Thyroid gland (tissue), 4 donors: ENCODE data around the gene IL17RA. TPM values are rescaled to one million over a fixed set of nuclear protein-coding genes. Genes with fewer than 3 reads are reported as not detected.

Experiments used
- DNase-seq, 2 donors: peaks; one replicate each; pipeline ENCODE4 v3.0.0-alpha.2; 2019
- H3K27ac ChIP-seq, 3 donors: fragments of 200-600 bp; sonication (generic); 1 replicate in 2 of 3; 2 replicates in 1 of 3; pipeline ENCODE4 v1.5.1; 2016 to 2019; ENCODE audit warnings: mild to moderate bottlenecking in 1 of 3, moderate library complexity in 1 of 3
- H3K27me3 ChIP-seq: fragments of 200-600 bp; sonication (generic); one replicate; pipeline ENCODE4 v1.5.1; 2019
- H3K36me3 ChIP-seq, 2 donors: fragments of 200-600 bp; sonication (generic); one replicate each; pipeline ENCODE4 v1.5.1; 2016 to 2019
- H3K4me1 ChIP-seq, 2 donors: fragments of 200-600 bp; sonication (generic); one replicate each; pipeline ENCODE4 v1.5.1; 2017 to 2019
- H3K4me3 ChIP-seq, 3 donors: fragments of 200-600 bp; sonication (generic); replicated peaks in 1 of 3; 1 replicate in 2 of 3; 2 replicates in 1 of 3; pipeline ENCODE4 v1.5.1; 2016; ENCODE audit warnings: mild to moderate bottlenecking in 1 of 3
- H3K9me3 ChIP-seq: fragments of 200-600 bp; sonication (generic); one replicate; pipeline ENCODE4 v1.5.1; 2017
- CTCF ChIP-seq, 6 experiments: fragments of 200-600 bp in 3 of 6; fragments of 450-650 bp in 3 of 6; sonication (generic) in 3 of 6; IDR thresholded peaks; one replicate each; pipeline ENCODE4 v1.5.1; 2016 to 2019; ENCODE audit warnings: antibody characterized with exemption in 6 of 6, mild to moderate bottlenecking in 2 of 6, inconsistent platforms in 1 of 6, moderate library complexity in 1 of 6
- POLR2A ChIP-seq, 2 donors: fragments of 450-650 bp; IDR thresholded peaks; one replicate each; pipeline ENCODE4 v1.6.1; 2017; ENCODE audit warnings: antibody characterized with exemption in 2 of 2, mild to moderate bottlenecking in 2 of 2, moderate library complexity in 1 of 2
- WGBS, 2 donors: methylation state at CpG; one replicate each; pipeline ENCODE4 v1.1.5; 2017; 5-methylcytosine and 5-hydroxymethylcytosine counted together
- intact Hi-C: fragments of 100-400 bp; cut with DNase I; formaldehyde crosslinking; loops from one replicate; pipeline ENCODE4 v1.15.1; 2023
- total RNA-seq, 4 donors: library from RNA; depleted of rRNA; stranded (reverse); fragments of >200 nt; gene quantifications; one replicate each; pipeline ENCODE4 v1.2.3, GENCODE V29; 2016

IL17RA gene
- total RNA-seq, 4 donors from 2014 or later = 10.3 to 19.1 (median 15.5) TPM

GRCh38 chr22:17086788-17087497 is 2.1 kb downstream of the IL17RA start:
- peaks cover 5 to 11% of the 10 kb centered on the region in 2 donors for H3K4me1 ChIP-seq
- DNase-seq = no peak
- no peak overlapping the region for H3K27ac ChIP-seq
- WGBS, 2 donors = 80 to 84% methylated on average over 10 of the region's 10 CpGs
- H3K9me3 ChIP-seq = no peaks in the 10 kb centered on the region
- intact Hi-C loops = no loop called here
- H3K36me3 ChIP-seq = no peaks in the 10 kb centered on the region
- no peak overlapping the region for H3K4me3 ChIP-seq
- no peaks in the 10 kb centered on the region for H3K27me3 ChIP-seq
- TF ChIP-seq CTCF (IDR thresholded peaks at IDR 0.05) = no peak
- no peak for TF ChIP-seq POLR2A (IDR thresholded peaks at IDR 0.05)

- Histone ChIP-seq H3K4me1 (peaks cover 5 to 11% of the 10 kb centered on the region in 2 donors), H3K36me3 (no peaks in the 10 kb centered on the region), H3K4me3 (no peak overlapping the region), H3K27ac (no peak overlapping the region), H3K9me3 (no peaks in the 10 kb centered on the region), H3K27me3 (no peaks in the 10 kb centered on the region)
- DNase-seq = no peak
- TF ChIP-seq POLR2A (IDR thresholded peaks at IDR 0.05) (no peak), CTCF (IDR thresholded peaks at IDR 0.05) (no peak)
- WGBS, 2 donors = 77 to 88% methylated on average over 12 of the region's 12 CpGs
- intact Hi-C loops = no loop called here
Observed at GRCh38 chr22:17087498-17088131, 2.8 kb downstream of the IL17RA start.

- intact Hi-C loops = no loop called here
- no peak for DNase-seq
- no peak for TF ChIP-seq CTCF (IDR thresholded peaks at IDR 0.05)
- no peak for TF ChIP-seq POLR2A (IDR thresholded peaks at IDR 0.05)
Observed at GRCh38 chr22:17090550-17090949, 5.8 kb downstream of the IL17RA start.

GRCh38 chr22:17091851-17092250 is 7.1 kb downstream of the IL17RA start:
- no peak for DNase-seq
- WGBS, 2 donors = 73 to 77% methylated on average over 4 of the region's 4 CpGs

More at GRCh38 chr22:17090550-17090949, 5.8 kb downstream of the IL17RA start:
- Histone ChIP-seq H3K9me3 (no peaks in the 10 kb centered on the region), H3K27me3 (no peaks in the 10 kb centered on the region), H3K4me3 (no peak overlapping the region), H3K36me3 (no peaks in the 10 kb centered on the region), H3K4me1 (peaks cover 4 to 6% of the 10 kb centered on the region in 2 donors), H3K27ac (no peak overlapping the region)

More at GRCh38 chr22:17091851-17092250, 7.1 kb downstream of the IL17RA start:
- H3K4me3 ChIP-seq = no peak overlapping the region
- H3K27ac ChIP-seq = no peak overlapping the region
- intact Hi-C loops = no loop called here
- H3K4me1 ChIP-seq = no peaks in the 10 kb centered on the region
- no peaks in the 10 kb centered on the region for H3K36me3 ChIP-seq
- no peaks in the 10 kb centered on the region for H3K27me3 ChIP-seq
- TF ChIP-seq POLR2A (IDR thresholded peaks at IDR 0.05) = no peak
- TF ChIP-seq CTCF (IDR thresholded peaks at IDR 0.05) = no peak
- H3K9me3 ChIP-seq = no peaks in the 10 kb centered on the region
